PC-3 (cell line): ENCODE results near the gene PKP3. TPM values are rescaled to one million over a fixed set of nuclear protein-coding genes. Genes with fewer than 3 reads are reported as not detected.

Source experiments
- ATAC-seq: fragments of 200-7000 bp; cut with Tn5 transposase; 2 replicates; pipeline ENCODE4 v1.9.1; 2020; ENCODE audit warnings: mild to moderate bottlenecking, moderate library complexity
- Bru-seq: library from RNA; stranded (reverse); fragments of 400-500 nt; gene quantifications from one replicate; lab custom pipeline; 2021; lab: Mats Ljungman, UMichigan
- BruChase-seq, 2 experiments: library from RNA; stranded (reverse); fragments of 400-500 nt; gene quantifications; one replicate each; lab custom pipeline; 2021; lab: Mats Ljungman, UMichigan
- BruUV-seq: library from RNA; stranded (reverse); fragments of 400-500 nt; replicated peaks from 2 replicates; lab custom pipeline; 2021; lab: Mats Ljungman, UMichigan
- CTCF ChIA-PET: fragments of 300-600 bp; sonication (Branson Sonifier 250); formaldehyde crosslinking; loops from one replicate; lab custom pipeline; 2022; ENCODE audit warnings: antibody characterized with exemption; lab: Charles Lee
- POLR2A ChIA-PET: fragments of 300-600 bp; sonication (Branson Sonifier 250); formaldehyde crosslinking; loops from one replicate; lab custom pipeline; 2022; ENCODE audit warnings: antibody characterized with exemption; ENCODE audit not compliant: unreplicated experiment; lab: Charles Lee
- DNase-seq: peaks from one replicate; pipeline ENCODE4 v3.0.0-alpha.2; 2015
- H2AFZ ChIP-seq: fragments of 300-600 bp; sonication (generic); 2 replicates; pipeline ENCODE4 v1.6.0; 2016; ENCODE audit warnings: antibody characterized with exemption, low read length
- H3F3A ChIP-seq: fragments of 300-600 bp; sonication (generic); one replicate; pipeline ENCODE4 v1.6.0; 2017; ENCODE audit warnings: antibody characterized with exemption, low read length, control low read depth, mild to moderate bottlenecking; ENCODE audit not compliant: unreplicated experiment
- H3K27ac ChIP-seq: fragments of 300-600 bp; sonication (generic); 2 replicates; pipeline ENCODE4 v1.5.1; 2016; ENCODE audit warnings: mild to moderate bottlenecking, low read length
- H3K27me3 ChIP-seq: fragments of 300-600 bp; sonication (generic); 2 replicates; pipeline ENCODE4 v1.6.1; 2016; ENCODE audit warnings: low read length, mixed read lengths
- H3K36me3 ChIP-seq: fragments of 300-600 bp; sonication (generic); 2 replicates; pipeline ENCODE4 v1.6.1; 2016; ENCODE audit warnings: low read depth, mixed run types, low read length, mixed read lengths
- H3K4me1 ChIP-seq: fragments of 300-600 bp; sonication (generic); 2 replicates; pipeline ENCODE4 v1.5.1; 2016; ENCODE audit warnings: low read length; ENCODE audit not compliant: insufficient read depth
- H3K4me2 ChIP-seq: fragments of 300-600 bp; sonication (generic); 2 replicates; pipeline ENCODE4 v1.6.0; 2016; ENCODE audit warnings: low read length
- H3K4me3 ChIP-seq: fragments of 300-600 bp; sonication (generic); 2 replicates; pipeline ENCODE4 v1.5.1; 2016; ENCODE audit warnings: mild to moderate bottlenecking, low read length, mixed read lengths
- H3K79me2 ChIP-seq: fragments of 300-600 bp; sonication (generic); 2 replicates; pipeline ENCODE4 v1.6.1; 2017; ENCODE audit warnings: low read length, mixed read lengths
- H3K9ac ChIP-seq: fragments of 300-600 bp; sonication (generic); 2 replicates; pipeline ENCODE4 v1.6.0; 2016; ENCODE audit warnings: mild to moderate bottlenecking, low read length
- H3K9me2 ChIP-seq: fragments of 300-600 bp; sonication (generic); replicated peaks from 2 replicates; pipeline ENCODE4 v1.6.1; 2016; ENCODE audit warnings: mixed run types, low read length, mixed read lengths
- H3K9me3 ChIP-seq: fragments of 300-600 bp; sonication (generic); 2 replicates; pipeline ENCODE4 v1.6.1; 2016; ENCODE audit warnings: low read length, mixed read lengths
- H4K20me1 ChIP-seq: fragments of 300-600 bp; sonication (generic); 2 replicates; pipeline ENCODE4 v1.6.1; 2016; ENCODE audit warnings: low read length, mixed read lengths
- EZH2 ChIP-seq: fragments of 300-600 bp; sonication (generic); IDR thresholded peaks from one replicate; pipeline ENCODE4 v1.6.1; 2017; ENCODE audit warnings: antibody characterized with exemption, mild to moderate bottlenecking, low read length; ENCODE audit not compliant: unreplicated experiment
- EZH2phosphoT487 ChIP-seq: fragments of 300-600 bp; sonication (generic); IDR thresholded peaks from 2 replicates; pipeline ENCODE4 v1.6.1; 2018; ENCODE audit warnings: mild to moderate bottlenecking, antibody characterized with exemption, low read length, borderline replicate concordance
- intact Hi-C: fragments of 100-400 bp; cut with micrococcal nuclease; formaldehyde crosslinking; loops from 2 replicates; pipeline ENCODE4 v1.9.0; 2023
- long read RNA-seq: library from polyadenylated mRNA; unstranded; transcript quantifications from one replicate; pipeline ENCODE4 v2.0.0, GENCODE V29; 2021; ENCODE audit not compliant: unreplicated experiment
- total RNA-seq: library from RNA; depleted of rRNA; stranded (reverse); fragments of >200 nt; gene quantifications from 2 replicates; pipeline ENCODE4 v1.2.3, GENCODE V29; 2014; rRNA removed
- TF ChIP-seq, protein P1 (sequence below): fragments of 300-600 bp; sonication (generic); conservative IDR thresholded peaks from 2 replicates; pipeline ENCODE4 v1.5.1; 2017; ENCODE audit warnings: antibody characterized with exemption, low read depth, mild to moderate bottlenecking, low read length

The PKP3 gene, protein sequence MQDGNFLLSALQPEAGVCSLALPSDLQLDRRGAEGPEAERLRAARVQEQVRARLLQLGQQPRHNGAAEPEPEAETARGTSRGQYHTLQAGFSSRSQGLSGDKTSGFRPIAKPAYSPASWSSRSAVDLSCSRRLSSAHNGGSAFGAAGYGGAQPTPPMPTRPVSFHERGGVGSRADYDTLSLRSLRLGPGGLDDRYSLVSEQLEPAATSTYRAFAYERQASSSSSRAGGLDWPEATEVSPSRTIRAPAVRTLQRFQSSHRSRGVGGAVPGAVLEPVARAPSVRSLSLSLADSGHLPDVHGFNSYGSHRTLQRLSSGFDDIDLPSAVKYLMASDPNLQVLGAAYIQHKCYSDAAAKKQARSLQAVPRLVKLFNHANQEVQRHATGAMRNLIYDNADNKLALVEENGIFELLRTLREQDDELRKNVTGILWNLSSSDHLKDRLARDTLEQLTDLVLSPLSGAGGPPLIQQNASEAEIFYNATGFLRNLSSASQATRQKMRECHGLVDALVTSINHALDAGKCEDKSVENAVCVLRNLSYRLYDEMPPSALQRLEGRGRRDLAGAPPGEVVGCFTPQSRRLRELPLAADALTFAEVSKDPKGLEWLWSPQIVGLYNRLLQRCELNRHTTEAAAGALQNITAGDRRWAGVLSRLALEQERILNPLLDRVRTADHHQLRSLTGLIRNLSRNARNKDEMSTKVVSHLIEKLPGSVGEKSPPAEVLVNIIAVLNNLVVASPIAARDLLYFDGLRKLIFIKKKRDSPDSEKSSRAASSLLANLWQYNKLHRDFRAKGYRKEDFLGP
- 218 and 222 TPM in 2 replicates for total RNA-seq
- percentile 59 among the genes with signal in this experiment for Bru-seq, nascent RNA
- BruChase-seq, experiment 1, labeled RNA remaining after a 6-hour chase, result percentile 75 among the genes with signal in this experiment
- percentile 71 among the genes with signal in this experiment for BruChase-seq, experiment 2, labeled RNA remaining after a 2-hour chase
- long read RNA-seq, transcript PKP3-201 (13 exons, 2,809 nt), result major isoform, 317 of 488 reads
- long read RNA-seq, partial matches to known transcripts, result 112 of 488 reads
- long read RNA-seq, other reads (novel, unspliced or antisense), result 58 of 488 reads

DNA sequence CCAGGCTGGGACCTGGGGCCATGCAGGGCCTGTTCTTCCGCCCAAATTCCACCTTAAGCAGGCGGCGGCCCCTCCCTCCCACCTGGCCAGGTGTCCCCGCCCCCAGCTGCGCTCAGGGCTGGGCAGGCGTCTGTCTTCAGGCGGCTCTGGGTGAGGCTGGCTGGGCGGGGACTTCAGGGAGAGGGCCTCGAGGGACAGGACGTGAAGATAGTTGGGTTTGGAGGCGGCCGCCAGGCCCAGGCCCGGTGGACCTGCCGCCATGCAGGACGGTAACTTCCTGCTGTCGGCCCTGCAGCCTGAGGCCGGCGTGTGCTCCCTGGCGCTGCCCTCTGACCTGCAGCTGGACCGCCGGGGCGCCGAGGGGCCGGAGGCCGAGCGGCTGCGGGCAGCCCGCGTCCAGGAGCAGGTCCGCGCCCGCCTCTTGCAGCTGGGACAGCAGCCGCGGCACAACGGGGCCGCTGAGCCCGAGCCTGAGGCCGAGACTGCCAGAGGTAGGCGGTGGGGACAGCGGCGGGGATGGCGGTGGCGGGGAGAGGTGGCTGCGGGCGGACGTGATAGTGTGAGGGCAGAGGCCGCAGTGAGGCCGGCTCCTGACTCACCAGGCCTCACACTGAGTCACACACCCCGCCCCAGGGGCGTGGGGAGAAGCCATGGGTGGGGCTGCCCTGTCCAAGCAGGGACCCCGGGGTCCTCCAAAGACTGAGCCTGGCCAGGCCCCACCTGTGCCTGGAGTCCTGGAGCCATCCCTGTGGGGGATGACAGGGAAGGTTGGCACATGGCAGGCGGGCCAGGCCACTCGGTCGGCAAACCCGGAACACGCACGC, at the start of gene PKP3:
Gene PKP3 (plus strand): TSS at position 176 of the 824 bp plus-strand sequence. CDS start 84 bp downstream, at position 260.
- H3F3A ChIP-seq, result no peaks in the 10 kb centered on the region
- DNase-seq (peak; percentile 93), ATAC-seq (peak; percentile 77)
- H4K20me1 ChIP-seq, result peaks cover 12% of the 10 kb centered on the region; the same call in 1 of the 2 replicates
- no peaks in the 10 kb centered on the region for H3K27me3 ChIP-seq
- peak within 1 kb of the TSS; percentile 99 for H3K9ac ChIP-seq
- ChIA-PET POLR2A (no interaction called here), CTCF (interaction anchor here (0.8 to 1.2 kb wide), 2 partner anchors 26 to 54 kb away, joined by 4 read pairs; no protein-coding TSS in a partner anchor)
- no peaks in the 10 kb centered on the region for H3K9me3 ChIP-seq
- H2AFZ ChIP-seq, result 0 out of 2 replicates have a peak within 1 kb of the TSS, but pooled peaks have one; percentile 43
- peak within 1 kb of the TSS; percentile 98 for H3K27ac ChIP-seq
- intact Hi-C loops, result loop anchor here (10.0 kb wide), 1 partner anchor 51 kb away; the partner anchor contains the start of gene ANO9
- TF ChIP-seq EZH2 (no peak), EZH2phosphoT487 (no peak)
- TF ChIP-seq, protein P1, sequence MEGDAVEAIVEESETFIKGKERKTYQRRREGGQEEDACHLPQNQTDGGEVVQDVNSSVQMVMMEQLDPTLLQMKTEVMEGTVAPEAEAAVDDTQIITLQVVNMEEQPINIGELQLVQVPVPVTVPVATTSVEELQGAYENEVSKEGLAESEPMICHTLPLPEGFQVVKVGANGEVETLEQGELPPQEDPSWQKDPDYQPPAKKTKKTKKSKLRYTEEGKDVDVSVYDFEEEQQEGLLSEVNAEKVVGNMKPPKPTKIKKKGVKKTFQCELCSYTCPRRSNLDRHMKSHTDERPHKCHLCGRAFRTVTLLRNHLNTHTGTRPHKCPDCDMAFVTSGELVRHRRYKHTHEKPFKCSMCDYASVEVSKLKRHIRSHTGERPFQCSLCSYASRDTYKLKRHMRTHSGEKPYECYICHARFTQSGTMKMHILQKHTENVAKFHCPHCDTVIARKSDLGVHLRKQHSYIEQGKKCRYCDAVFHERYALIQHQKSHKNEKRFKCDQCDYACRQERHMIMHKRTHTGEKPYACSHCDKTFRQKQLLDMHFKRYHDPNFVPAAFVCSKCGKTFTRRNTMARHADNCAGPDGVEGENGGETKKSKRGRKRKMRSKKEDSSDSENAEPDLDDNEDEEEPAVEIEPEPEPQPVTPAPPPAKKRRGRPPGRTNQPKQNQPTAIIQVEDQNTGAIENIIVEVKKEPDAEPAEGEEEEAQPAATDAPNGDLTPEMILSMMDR, result no peak
- no peaks in the 10 kb centered on the region for H3K9me2 ChIP-seq
- peaks cover 20% of the 10 kb centered on the region for H3K36me3 ChIP-seq
- peak within 1 kb of the TSS; percentile 90 for H3K4me3 ChIP-seq
- H3K79me2 ChIP-seq, result peaks cover 42% of the 10 kb centered on the region
- H3K4me1 ChIP-seq, result peaks cover 19% of the 10 kb centered on the region
- H3K4me2 ChIP-seq, result peak within 1 kb of the TSS; percentile 96
- BruUV-seq, result no TSS peak

DNA sequence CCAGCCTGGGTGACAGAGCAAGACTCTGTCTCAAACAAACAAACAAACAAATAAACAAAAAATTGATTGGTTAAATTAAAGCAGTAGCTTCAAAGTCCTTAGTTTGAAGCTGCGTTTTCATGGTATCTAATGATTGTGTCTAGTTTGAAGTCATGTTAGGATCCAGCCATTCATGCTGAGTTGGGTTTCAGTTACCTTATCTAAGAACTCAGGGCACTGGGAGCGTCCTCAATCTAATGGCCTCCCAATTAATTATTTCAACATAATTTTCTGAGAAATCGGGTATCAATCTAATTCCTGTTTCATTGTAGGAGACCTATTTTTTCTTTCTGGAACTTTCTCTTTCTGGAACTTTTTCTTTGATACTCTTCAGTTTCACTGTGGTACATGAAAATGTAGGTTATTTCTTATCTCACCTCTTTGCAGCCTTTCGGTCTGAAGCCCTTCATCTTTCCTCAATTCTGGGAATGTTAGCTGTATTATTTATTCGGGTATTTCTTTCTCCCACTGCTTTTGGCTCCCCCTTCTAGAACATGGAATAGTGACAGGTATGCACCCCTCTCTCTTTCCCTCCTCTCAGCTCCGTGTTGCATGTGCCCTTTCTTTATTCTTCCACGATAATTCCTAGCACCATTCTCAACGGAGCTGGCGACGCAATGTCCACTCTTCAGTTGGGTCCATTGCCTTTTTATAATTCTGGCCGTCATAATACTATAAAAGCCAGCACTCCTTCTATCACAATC, 49.0 kb upstream of the PKP3 start:
- H3K9me3 ChIP-seq, result no peaks in the 10 kb centered on the region
- POLR2A ChIA-PET, result no interaction called here
- no peak overlapping the region for H3K27ac ChIP-seq
- no peaks in the 10 kb centered on the region for H4K20me1 ChIP-seq
- ATAC-seq (no peak), DNase-seq (no peak)
- TF ChIP-seq, protein P1, result no peak
- TF ChIP-seq EZH2 (no peak), EZH2phosphoT487 (no peak)
- CTCF ChIA-PET, result no interaction called here
- no peak overlapping the region for H3K9ac ChIP-seq
- intact Hi-C loops, result no loop called here
- BruUV-seq, result no TSS peak
- no peaks in the 10 kb centered on the region for H3K36me3 ChIP-seq
- H3F3A ChIP-seq, result no peaks in the 10 kb centered on the region
- peaks cover 7% of the 10 kb centered on the region for H3K27me3 ChIP-seq
- H3K4me1 ChIP-seq, result no peaks in the 10 kb centered on the region
- H3K9me2 ChIP-seq, result no peaks in the 10 kb centered on the region
- no peak overlapping the region for H2AFZ ChIP-seq
- no peaks in the 10 kb centered on the region for H3K79me2 ChIP-seq
- H3K4me2 ChIP-seq, result no peak overlapping the region
- H3K4me3 ChIP-seq, result no peak overlapping the region
